Body of pancreas (tissue), 4 donors: ENCODE results near the gene SLN. TPM values are rescaled to one million over a fixed set of nuclear protein-coding genes. Genes with fewer than 3 reads are reported as not detected.

Source experiments
- ATAC-seq: fragments of 150-250 bp; one replicate; pipeline ENCODE4 v1.9.1; 2016
- DNase-seq, 4 donors: peaks; one replicate each; pipeline ENCODE4 v3.0.0-alpha.2; 2019
- H3K27ac ChIP-seq, 4 donors: fragments of 200-600 bp; sonication (generic); 1 replicate in 3 of 4; 2 replicates in 1 of 4; pipeline versions ENCODE4 v1.5.1 to v1.6.1; 2016 to 2019; ENCODE audit warnings: mild to moderate bottlenecking in 1 of 4, mixed read lengths in 1 of 4, moderate library complexity in 1 of 4
- H3K27me3 ChIP-seq, 2 donors: fragments of 200-600 bp; sonication (generic); one replicate each; pipeline ENCODE4 v1.6.0; 2016; ENCODE audit warnings: mild to moderate bottlenecking in 1 of 2
- H3K36me3 ChIP-seq, 2 donors: fragments of 200-600 bp; sonication (generic); replicated peaks in 1 of 2; 2 replicates each; pipeline ENCODE4 v1.5.1; 2016; ENCODE audit warnings: low read depth in 2 of 2; ENCODE audit not compliant: insufficient read depth in 1 of 2
- H3K4me1 ChIP-seq: fragments of 200-600 bp; sonication (generic); one replicate; pipeline ENCODE4 v1.6.0; 2016
- H3K4me3 ChIP-seq, 2 donors: fragments of 200-600 bp; sonication (generic); 1 replicate in 1 of 2; 2 replicates in 1 of 2; pipeline ENCODE4 v1.5.1; 2016 to 2019
- H3K9me3 ChIP-seq, 3 donors: fragments of 200-600 bp; sonication (generic); 1 replicate in 2 of 3; 2 replicates in 1 of 3; pipeline ENCODE4 v1.5.1; 2016
- CTCF ChIP-seq, 7 experiments: fragments of 450-650 bp in 4 of 7; fragments of 200-600 bp in 3 of 7; sonication (generic) in 3 of 7; IDR thresholded peaks; one replicate each; pipeline ENCODE4 v1.5.1; 2016 to 2019; ENCODE audit warnings: antibody characterized with exemption in 7 of 7
- POLR2A ChIP-seq, 3 donors: fragments of 450-650 bp; IDR thresholded peaks; one replicate each; pipeline ENCODE4 v1.6.1; 2016; ENCODE audit warnings: antibody characterized with exemption in 3 of 3, mild to moderate bottlenecking in 2 of 3
- WGBS, 2 donors: methylation state at CpG; one replicate each; pipeline ENCODE4 v1.1.5; 2017; 5-methylcytosine and 5-hydroxymethylcytosine counted together
- intact Hi-C: fragments of 100-400 bp; cut with DNase I; formaldehyde crosslinking; loops from one replicate; pipeline ENCODE4 v1.15.1; 2023
- total RNA-seq, 2 donors: library from RNA; depleted of rRNA; stranded (reverse); fragments of >200 nt; gene quantifications; one replicate each; pipeline ENCODE4 v1.1.0, GENCODE V29; 2016

SLN gene
- total RNA-seq, 2 donors from 2014 or later = 2.3 to 3.0 TPM

- DNase-seq = no peak
- Histone ChIP-seq H3K4me1 (no peaks in the 10 kb centered on the region), H3K36me3 (no peaks in the 10 kb centered on the region), H3K9me3 (no peaks in the 10 kb centered on the region), H3K27ac (no peak overlapping the region), H3K27me3 (no peaks in the 10 kb centered on the region), H3K4me3 (no peak overlapping the region)
- 75 to 81% methylated on average over 12 of the region's 12 CpGs for WGBS, 2 donors
- intact Hi-C loops = no loop called here
- ATAC-seq = no peak
- TF ChIP-seq POLR2A (IDR thresholded peaks at IDR 0.05) = no peak
- no peak for TF ChIP-seq CTCF (IDR thresholded peaks at IDR 0.05)
Observed at GRCh38 chr11:107731941-107732688, 20.3 kb upstream of the SLN start.

GRCh38 chr11:107722662-107723061, 10.8 kb upstream of the SLN start:
- H3K4me3 ChIP-seq = no peak overlapping the region
- intact Hi-C loops = no loop called here
- no peaks in the 10 kb centered on the region for H3K4me1 ChIP-seq
- ATAC-seq = no peak
- H3K36me3 ChIP-seq = no peaks in the 10 kb centered on the region
- DNase-seq = no peak
- no peaks in the 10 kb centered on the region for H3K27me3 ChIP-seq
- no peak for TF ChIP-seq POLR2A (IDR thresholded peaks at IDR 0.05)
- no peak for TF ChIP-seq CTCF (IDR thresholded peaks at IDR 0.05)
- no peak overlapping the region for H3K27ac ChIP-seq
- H3K9me3 ChIP-seq = no peaks in the 10 kb centered on the region

GRCh38 chr11:107721207-107721606, 9.4 kb upstream of the SLN start:
- no peak overlapping the region for H3K27ac ChIP-seq
- WGBS, 2 donors = 71 to 76% methylated on average over 2 of the region's 2 CpGs
- H3K9me3 ChIP-seq = no peaks in the 10 kb centered on the region
- DNase-seq = no peak
- no peaks in the 10 kb centered on the region for H3K36me3 ChIP-seq
- no peaks in the 10 kb centered on the region for H3K4me1 ChIP-seq
- intact Hi-C loops = no loop called here
- H3K27me3 ChIP-seq = no peaks in the 10 kb centered on the region
- ATAC-seq = no peak
- TF ChIP-seq CTCF (IDR thresholded peaks at IDR 0.05) (no peak), POLR2A (IDR thresholded peaks at IDR 0.05) (no peak)
- no peak overlapping the region for H3K4me3 ChIP-seq

- intact Hi-C loops = no loop called here
- no peaks in the 10 kb centered on the region for H3K4me1 ChIP-seq
- no peaks in the 10 kb centered on the region for H3K36me3 ChIP-seq
- WGBS, 2 donors = 43 to 50% methylated on average over 2 of the region's 2 CpGs
- H3K9me3 ChIP-seq = no peaks in the 10 kb centered on the region
- DNase-seq (no peak), ATAC-seq (no peak)
- H3K27me3 ChIP-seq = no peaks in the 10 kb centered on the region
- no peak overlapping the region for H3K27ac ChIP-seq
- no peak for TF ChIP-seq POLR2A (IDR thresholded peaks at IDR 0.05)
- no peak for TF ChIP-seq CTCF (IDR thresholded peaks at IDR 0.05)
- no peak overlapping the region for H3K4me3 ChIP-seq
Observed at GRCh38 chr11:107720303-107720774, 8.5 kb upstream of the SLN start.
